Activated T-helper 2 cell treated with anti-CD3 and anti-CD28 coated beads, Interferon-gamma antibody, Interleukin-2, Interleukin-4, amounts not matched to agents 10 μg/mL and 5 μg/mL and 100 μg/mL, durations not matched to agents 14 hours and 24 hours and 36 hours (primary cell): ENCODE results near the gene GLRB. TPM values are rescaled to one million over a fixed set of nuclear protein-coding genes. Genes with fewer than 3 reads are reported as not detected.
A peak's percentile ranks its signal among the peaks of the same experiment; 100 is the strongest.
"Not testable (repeated sequence)": the region's sequence is repeated elsewhere in the genome, so short reads cannot be mapped to it uniquely, and the experiment has no call there.

ENCODE experiments used
- DNase-seq: peaks from one replicate; pipeline ENCODE4 v3.0.0; 2021; ENCODE audit warnings: low spot score
- H3K27ac Mint-ChIP-seq: one replicate; pipeline ENCODE4 v1.8.0; 2021; ENCODE audit warnings: mixed read lengths
- H3K27me3 Mint-ChIP-seq: one replicate; pipeline ENCODE4 v1.8.0; 2021; ENCODE audit warnings: low read depth, mixed read lengths
- H3K36me3 Mint-ChIP-seq: one replicate; pipeline ENCODE4 v1.8.0; 2021; ENCODE audit warnings: low read depth, mixed read lengths
- H3K4me1 Mint-ChIP-seq: one replicate; pipeline ENCODE4 v1.8.0; 2021; ENCODE audit warnings: low read depth, mixed read lengths
- H3K4me3 Mint-ChIP-seq: one replicate; pipeline ENCODE4 v1.8.0; 2021; ENCODE audit warnings: low read depth, mild to moderate bottlenecking, moderate library complexity, mixed read lengths
- H3K9me3 Mint-ChIP-seq: one replicate; pipeline ENCODE4 v1.8.0; 2021; ENCODE audit warnings: mixed read lengths
- intact Hi-C: fragments of 100-400 bp; cut with micrococcal nuclease; formaldehyde crosslinking; loops from one replicate; pipeline ENCODE4 v1.15.1; 2023
- total RNA-seq: library from RNA; stranded (reverse); gene quantifications from 2 replicates; pipeline ENCODE4 v1.2.3, GENCODE V29; 2022

GLRB gene
- total RNA-seq, 1 donor from 2014 or later: not detected

- Mint-ChIP-seq H3K4me1 (no peaks in the 10 kb centered on the region), H3K27me3 (no peaks in the 10 kb centered on the region), H3K9me3 (peaks cover 5% of the 10 kb centered on the region), H3K36me3 (no peaks in the 10 kb centered on the region), H3K4me3 (no peak overlapping the region), H3K27ac (no peak overlapping the region)
- intact Hi-C loops: no loop called here
- no peak for DNase-seq
Measured at GRCh38 chr4:157165935-157166610, 90.1 kb downstream of the GLRB start.

- Mint-ChIP-seq H3K36me3 (no peaks in the 10 kb centered on the region), H3K4me3 (no peak overlapping the region), H3K27ac (no peak overlapping the region), H3K4me1 (no peaks in the 10 kb centered on the region), H3K27me3 (no peaks in the 10 kb centered on the region), H3K9me3 (no peaks in the 10 kb centered on the region)
- DNase-seq: no peak
- intact Hi-C loops: no loop called here
Measured at GRCh38 chr4:157170321-157170720, 94.4 kb downstream of the GLRB start.

GRCh38 chr4:157172011-157172410, 96.1 kb downstream of the GLRB start:
- no peak overlapping the region for H3K27ac Mint-ChIP-seq
- H3K27me3 Mint-ChIP-seq: no peaks in the 10 kb centered on the region
- DNase-seq: no peak
- H3K36me3 Mint-ChIP-seq: no peaks in the 10 kb centered on the region
- H3K4me3 Mint-ChIP-seq: no peak overlapping the region
- intact Hi-C loops: no loop called here
- no peaks in the 10 kb centered on the region for H3K4me1 Mint-ChIP-seq
- no peaks in the 10 kb centered on the region for H3K9me3 Mint-ChIP-seq

GRCh38 chr4:157180268-157180667, 104.3 kb downstream of the GLRB start:
- H3K27ac Mint-ChIP-seq, H3K27me3 Mint-ChIP-seq, H3K9me3 Mint-ChIP-seq, intact Hi-C loops, H3K4me1 Mint-ChIP-seq, DNase-seq, H3K4me3 Mint-ChIP-seq, H3K36me3 Mint-ChIP-seq: not testable (repeated sequence)

GRCh38 chr4:157184300-157184699, 108.3 kb downstream of the GLRB start:
- Mint-ChIP-seq H3K36me3 (no peaks in the 10 kb centered on the region), H3K4me3 (no peak overlapping the region), H3K27me3 (no peaks in the 10 kb centered on the region), H3K27ac (no peak overlapping the region), H3K4me1 (no peaks in the 10 kb centered on the region), H3K9me3 (no peaks in the 10 kb centered on the region)
- no peak for DNase-seq
- intact Hi-C loops: no loop called here

- H3K4me3 Mint-ChIP-seq: no peak overlapping the region
- no peaks in the 10 kb centered on the region for H3K27me3 Mint-ChIP-seq
- no peaks in the 10 kb centered on the region for H3K9me3 Mint-ChIP-seq
- H3K27ac Mint-ChIP-seq: no peak overlapping the region
- DNase-seq: no peak
- H3K4me1 Mint-ChIP-seq: no peaks in the 10 kb centered on the region
- intact Hi-C loops: no loop called here
- H3K36me3 Mint-ChIP-seq: no peaks in the 10 kb centered on the region
Measured at GRCh38 chr4:157185363-157185762, 109.4 kb downstream of the GLRB start.

- Mint-ChIP-seq H3K4me3 (no peak overlapping the region), H3K9me3 (no peaks in the 10 kb centered on the region), H3K27me3 (no peaks in the 10 kb centered on the region), H3K36me3 (no peaks in the 10 kb centered on the region), H3K4me1 (no peaks in the 10 kb centered on the region), H3K27ac (no peak overlapping the region)
- DNase-seq: no peak
- intact Hi-C loops: no loop called here
Measured at GRCh38 chr4:157195374-157195773, 119.4 kb downstream of the GLRB start.

- H3K4me1 Mint-ChIP-seq: no peaks in the 10 kb centered on the region
- intact Hi-C loops: no loop called here
- no peak for DNase-seq
- no peaks in the 10 kb centered on the region for H3K9me3 Mint-ChIP-seq
- no peaks in the 10 kb centered on the region for H3K36me3 Mint-ChIP-seq
- H3K27ac Mint-ChIP-seq: no peak overlapping the region
- no peak overlapping the region for H3K4me3 Mint-ChIP-seq
- H3K27me3 Mint-ChIP-seq: no peaks in the 10 kb centered on the region
Measured at GRCh38 chr4:157196046-157196445, 120.1 kb downstream of the GLRB start.

GRCh38 chr4:157204634-157205244, 128.8 kb downstream of the GLRB start:
- intact Hi-C loops: no loop called here
- H3K27ac Mint-ChIP-seq: no peak overlapping the region
- no peaks in the 10 kb centered on the region for H3K27me3 Mint-ChIP-seq
- H3K4me1 Mint-ChIP-seq: no peaks in the 10 kb centered on the region
- no peaks in the 10 kb centered on the region for H3K9me3 Mint-ChIP-seq
- H3K36me3 Mint-ChIP-seq: no peaks in the 10 kb centered on the region
- DNase-seq: no peak
- no peak overlapping the region for H3K4me3 Mint-ChIP-seq

- H3K9me3 Mint-ChIP-seq: no peaks in the 10 kb centered on the region
- no peak overlapping the region for H3K4me3 Mint-ChIP-seq
- intact Hi-C loops: loop anchor here (2.0 kb wide), 1 partner anchor 761 kb away; no protein-coding TSS in a partner anchor
- H3K4me1 Mint-ChIP-seq: no peaks in the 10 kb centered on the region
- no peak for DNase-seq
- no peaks in the 10 kb centered on the region for H3K36me3 Mint-ChIP-seq
- no peak overlapping the region for H3K27ac Mint-ChIP-seq
- peaks cover 16% of the 10 kb centered on the region for H3K27me3 Mint-ChIP-seq
Measured at GRCh38 chr4:157217708-157218107, 141.8 kb downstream of the GLRB start.

GRCh38 chr4:157219711-157220370, 143.9 kb downstream of the GLRB start:
- intact Hi-C loops: no loop called here
- Mint-ChIP-seq H3K27ac (no peak overlapping the region), H3K4me1 (no peaks in the 10 kb centered on the region), H3K36me3 (no peaks in the 10 kb centered on the region), H3K4me3 (no peak overlapping the region), H3K9me3 (no peaks in the 10 kb centered on the region), H3K27me3 (peaks cover 20% of the 10 kb centered on the region)
- DNase-seq: no peak

GRCh38 chr4:157220371-157220881, 144.5 kb downstream of the GLRB start, which contains the start of gene GRIA2:
TSS of gene GRIA2 (plus strand) at chr4:157220728. CDS start at chr4:157221043, 315 bp downstream.
- DNase-seq: peak; percentile 18
- no peak within 1 kb of the TSS for H3K27ac Mint-ChIP-seq
- no peak within 1 kb of the TSS for H3K4me3 Mint-ChIP-seq
- no peaks in the 10 kb centered on the region for H3K36me3 Mint-ChIP-seq
- H3K9me3 Mint-ChIP-seq: no peaks in the 10 kb centered on the region
- H3K4me1 Mint-ChIP-seq: no peaks in the 10 kb centered on the region
- intact Hi-C loops: no loop called here
- H3K27me3 Mint-ChIP-seq: peaks cover 20% of the 10 kb centered on the region

- H3K36me3 Mint-ChIP-seq: no peaks in the 10 kb centered on the region
- peaks cover 20% of the 10 kb centered on the region for H3K27me3 Mint-ChIP-seq
- intact Hi-C loops: no loop called here
- H3K27ac Mint-ChIP-seq: no peak overlapping the region
- H3K9me3 Mint-ChIP-seq: no peaks in the 10 kb centered on the region
- H3K4me3 Mint-ChIP-seq: no peak overlapping the region
- H3K4me1 Mint-ChIP-seq: no peaks in the 10 kb centered on the region
- no peak for DNase-seq
Measured at GRCh38 chr4:157221426-157221894, 145.5 kb downstream of the GLRB start.
